Measurements from ENCODE around the gene FAM120B.

- TF ChIP-seq EZH2 (IDR thresholded peaks at IDR 0.05) (no peak), POLR2AphosphoS5 (IDR thresholded peaks at IDR 0.05; ENCODE audit: borderline replicate concordance, low read depth, low read length) (no peak), FOXP2 (optimal IDR thresholded peaks at IDR 0.05; ENCODE audit: control extremely low read depth, extremely low read length, insufficient read depth) (no peak)
These were observed 122.9 kb downstream of the FAM120B start for GRCh38 chr6:170429450-170429849.

Data from SK-N-MC (cell line).